ENCODE measurements around the gene UTY. TPM values are rescaled to one million over a fixed set of nuclear protein-coding genes. Genes with fewer than 3 reads are reported as not detected.

The UTY gene
- 10 to 100 TPM in 1 of 6 experiments, not detected in 5; 10.0 TPM for total RNA-seq
- long read RNA-seq: 0 reads

- DNase-seq (peak in 1 of 3 donors; percentile 87), ATAC-seq (peak in 1 of 4 donors; percentile 96)
- H3K4me3 ChIP-seq: no peak within 1 kb of the TSS
- no CpG with 5 or more reads among the region's 18 CpGs for WGBS (ENCODE audit: insufficient coverage, low coverage, low lambda C conversion rate, missing lambda C conversion rate)
- no peaks in the 10 kb centered on the region for H3K9me3 ChIP-seq
- no peaks in the 10 kb centered on the region for H3K36me3 ChIP-seq
- H3K27me3 ChIP-seq: no peaks in the 10 kb centered on the region
- no peak within 1 kb of the TSS for H3K27ac ChIP-seq
- TF ChIP-seq POLR2A (IDR thresholded peaks at IDR 0.05) (no peak), CTCF (IDR thresholded peaks at IDR 0.05) (no peak)
- intact Hi-C loops (cut with DNase I): no loop called here
- no peaks in the 10 kb centered on the region for H3K4me1 ChIP-seq
Measured at GRCh38 chrY:13479828-13480227, at the start of gene UTY. Gene UTY (minus strand): TSS chrY:13480033. CDS start chrY:13479665, 368 bp downstream.

- Histone ChIP-seq H3K9me3 (no peaks in the 10 kb centered on the region), H3K36me3 (no peaks in the 10 kb centered on the region), H3K27me3 (no peaks in the 10 kb centered on the region), H3K4me1 (no peaks in the 10 kb centered on the region), H3K27ac (no peak overlapping the region), H3K4me3 (no peak overlapping the region)
- no CpG with 5 or more reads among the region's 1 CpG for WGBS (ENCODE audit: insufficient coverage, low coverage, low lambda C conversion rate, missing lambda C conversion rate)
- DNase-seq (no peak), ATAC-seq (no peak)
- intact Hi-C loops (cut with DNase I): no loop called here
- TF ChIP-seq POLR2A (IDR thresholded peaks at IDR 0.05) (no peak), CTCF (IDR thresholded peaks at IDR 0.05) (no peak)
Measured at GRCh38 chrY:13520474-13520873, 40.6 kb upstream of the UTY start.

- Histone ChIP-seq H3K4me3 (no peak overlapping the region), H3K27ac (no peak overlapping the region), H3K9me3 (no peaks in the 10 kb centered on the region), H3K36me3 (no peaks in the 10 kb centered on the region), H3K4me1 (no peaks in the 10 kb centered on the region), H3K27me3 (no peaks in the 10 kb centered on the region)
- no CpG with 5 or more reads among the region's 1 CpG for WGBS (ENCODE audit: insufficient coverage, low coverage, low lambda C conversion rate, missing lambda C conversion rate)
- ATAC-seq (no peak), DNase-seq (no peak)
- intact Hi-C loops (cut with DNase I): no loop called here
- no peak for TF ChIP-seq POLR2A (IDR thresholded peaks at IDR 0.05)
- TF ChIP-seq CTCF (IDR thresholded peaks at IDR 0.05): no peak
Measured at GRCh38 chrY:13501215-13501614, 21.4 kb upstream of the UTY start.

- DNase-seq (no peak), ATAC-seq (peak in 1 of 4 donors; percentile 45)
- no peak overlapping the region for H3K27ac ChIP-seq
- H3K4me1 ChIP-seq: no peaks in the 10 kb centered on the region
- intact Hi-C loops (cut with DNase I): no loop called here
- WGBS (ENCODE audit: insufficient coverage, low coverage, low lambda C conversion rate, missing lambda C conversion rate): no CpG with 5 or more reads among the region's 3 CpGs
- H3K36me3 ChIP-seq: no peaks in the 10 kb centered on the region
- no peaks in the 10 kb centered on the region for H3K27me3 ChIP-seq
- H3K9me3 ChIP-seq: no peaks in the 10 kb centered on the region
- no peak overlapping the region for H3K4me3 ChIP-seq
- TF ChIP-seq CTCF (IDR thresholded peaks at IDR 0.05): no peak
- no peak for TF ChIP-seq POLR2A (IDR thresholded peaks at IDR 0.05)
Measured at GRCh38 chrY:13493737-13494136, 13.9 kb upstream of the UTY start.

GRCh38 chrY:13492408-13492807 lies 12.6 kb upstream of the UTY start:
- TF ChIP-seq POLR2A (IDR thresholded peaks at IDR 0.05): no peak
- TF ChIP-seq CTCF (IDR thresholded peaks at IDR 0.05): no peak
- DNase-seq (no peak), ATAC-seq (peak in 1 of 4 donors; percentile 59)
- H3K27me3 ChIP-seq: no peaks in the 10 kb centered on the region
- no peaks in the 10 kb centered on the region for H3K9me3 ChIP-seq
- H3K27ac ChIP-seq: no peak overlapping the region
- no peaks in the 10 kb centered on the region for H3K36me3 ChIP-seq
- H3K4me1 ChIP-seq: no peaks in the 10 kb centered on the region
- intact Hi-C loops (cut with DNase I): no loop called here
- no peak overlapping the region for H3K4me3 ChIP-seq
- no CpG with 5 or more reads among the region's 2 CpGs for WGBS (ENCODE audit: insufficient coverage, low coverage, low lambda C conversion rate, missing lambda C conversion rate)

All from right lobe of liver (tissue), 6 donors.